HG02938 (cell line): Measurements from ENCODE around the gene ABI1.
A peak's percentile ranks its signal among the peaks of the same experiment; 100 is the strongest.

Experiments used
- ATAC-seq: cut with Tn5 transposase; IDR thresholded peaks from one replicate; pipeline ENCODE4 v1.9.1; 2021; ENCODE audit warnings: mild to moderate bottlenecking, moderate library complexity; ENCODE audit not compliant: unreplicated experiment

The ABI1 gene

DNA sequence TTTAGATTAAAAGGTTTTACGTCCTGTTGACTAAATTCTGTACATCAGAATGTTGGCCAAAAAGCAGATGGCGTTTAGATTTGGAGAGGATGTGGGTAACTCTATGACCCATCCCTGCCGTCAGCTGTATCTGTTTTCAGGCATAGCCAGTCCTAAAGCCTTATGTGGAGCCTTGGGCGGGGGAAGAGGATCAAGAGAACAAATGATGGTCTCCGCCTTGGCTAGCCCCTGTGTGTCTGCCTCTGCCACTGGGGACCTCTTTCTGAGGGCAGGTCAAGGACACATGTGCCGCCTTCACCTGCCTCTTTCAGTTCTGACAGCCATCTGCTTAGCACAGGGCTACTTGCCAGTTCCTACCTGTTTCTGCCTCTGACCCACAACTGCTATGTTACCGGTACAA, 139.2 kb downstream of the ABI1 start:
- ATAC-seq: no peak

DNA sequence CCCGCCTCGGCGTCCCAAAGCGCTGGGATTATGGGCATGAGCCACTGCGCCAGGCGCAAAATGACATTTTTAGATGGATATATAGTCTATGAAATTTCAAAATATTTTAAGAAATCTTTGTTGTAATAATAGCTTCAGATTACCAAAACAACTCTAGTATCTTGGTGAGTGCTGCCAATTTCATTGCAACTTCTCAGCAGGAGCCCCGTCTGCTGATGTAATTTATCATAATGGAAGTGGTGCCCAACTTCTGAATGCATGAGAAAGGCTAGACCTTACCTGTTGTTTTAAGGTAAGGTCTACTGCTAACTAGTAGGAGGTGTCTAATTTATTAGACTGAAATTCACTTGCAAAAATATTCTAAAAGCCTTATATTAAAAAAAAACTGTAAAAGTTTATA, 143.3 kb downstream of the ABI1 start:
- no peak for ATAC-seq

DNA sequence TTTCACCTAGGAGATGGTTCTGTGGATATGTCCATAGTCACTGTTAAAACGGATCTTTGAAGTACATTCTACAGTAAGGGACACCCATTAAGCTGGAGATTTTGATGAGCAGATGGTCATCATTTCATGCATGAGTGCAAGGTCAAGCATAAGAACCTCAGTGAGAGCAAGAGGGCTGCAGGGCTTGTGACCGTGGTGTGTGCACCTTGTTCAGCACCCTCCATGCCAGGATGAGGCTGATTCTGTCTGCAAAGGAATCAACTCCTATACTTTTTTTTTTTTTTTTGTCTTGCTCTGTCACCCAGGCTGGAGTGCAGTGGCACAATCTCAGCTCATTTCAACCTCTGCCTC, 145.6 kb downstream of the ABI1 start:
- ATAC-seq: no peak

DNA sequence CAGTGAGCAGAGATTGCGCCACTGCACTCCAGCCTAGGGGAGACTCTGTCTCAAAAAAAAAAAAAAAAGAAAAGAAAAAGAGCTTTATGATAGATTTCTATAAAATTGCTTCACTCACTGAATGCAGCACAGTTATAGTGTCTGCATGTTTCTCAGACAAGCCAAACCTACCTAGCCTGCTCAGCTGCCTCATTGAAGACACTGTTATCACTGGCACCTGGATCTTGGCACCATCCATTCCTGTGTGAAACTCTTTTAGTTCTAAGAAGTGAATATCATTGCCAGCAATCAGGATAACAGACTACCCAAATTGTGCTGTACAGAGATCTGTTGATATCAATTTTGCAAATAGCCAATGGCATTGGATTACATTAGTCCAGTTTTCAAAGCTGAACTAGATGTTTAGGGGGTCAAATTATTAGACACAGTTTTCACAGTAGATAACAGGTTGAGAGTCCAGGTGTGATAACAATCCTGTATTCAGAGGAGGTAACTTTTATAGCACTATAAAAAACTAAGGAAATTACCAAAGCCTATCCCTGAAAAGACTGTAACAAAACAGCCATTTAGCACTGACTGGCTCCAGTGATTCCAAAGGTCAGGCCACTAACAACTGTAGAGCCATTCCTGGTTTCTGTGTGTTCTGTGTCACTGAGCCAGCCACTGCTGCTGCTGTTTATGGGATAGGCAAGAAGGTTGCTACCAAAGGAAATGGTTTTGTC, 146.2 kb downstream of the ABI1 start:
- ATAC-seq: no peak

DNA sequence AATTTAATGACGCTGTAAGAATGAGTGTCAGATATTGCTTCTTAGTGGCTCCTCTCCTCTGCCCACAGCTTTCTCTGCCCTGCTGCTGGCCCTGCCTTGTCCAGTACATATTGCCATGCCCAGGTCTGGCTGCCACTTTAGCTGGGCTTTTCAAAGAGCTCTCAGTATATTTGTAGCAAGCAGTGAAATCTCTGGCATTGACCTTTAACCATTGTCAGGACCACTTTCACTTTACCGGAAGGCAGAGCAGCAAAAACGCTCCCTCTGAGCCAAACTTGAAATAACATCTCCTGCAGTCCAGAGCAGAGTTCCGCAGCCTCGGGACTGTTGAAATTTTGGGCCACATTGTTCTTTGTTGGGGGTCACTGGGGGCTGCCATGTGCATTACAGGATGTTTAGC, 149.4 kb downstream of the ABI1 start:
- no peak for ATAC-seq

DNA sequence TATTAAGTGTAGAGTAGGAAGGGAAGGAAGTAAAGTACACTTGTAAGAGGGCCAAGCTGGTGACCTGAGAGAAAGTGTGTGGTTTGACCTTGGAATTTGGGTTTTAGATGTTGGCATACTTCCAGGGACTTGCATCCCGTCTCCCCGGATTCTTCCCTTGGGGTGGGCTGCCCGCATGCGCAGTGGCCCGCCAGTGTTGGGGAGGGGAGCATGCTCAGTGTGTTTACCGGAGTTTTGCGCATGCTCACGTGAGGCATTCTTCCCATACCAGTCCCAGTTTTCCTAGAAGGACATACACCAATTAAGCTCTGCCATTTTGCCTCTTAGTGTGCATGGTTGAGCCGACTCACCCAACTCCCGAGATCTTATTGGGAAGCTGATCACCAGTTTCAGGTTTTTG, 153.8 kb downstream of the ABI1 start:
- ATAC-seq: no peak

DNA sequence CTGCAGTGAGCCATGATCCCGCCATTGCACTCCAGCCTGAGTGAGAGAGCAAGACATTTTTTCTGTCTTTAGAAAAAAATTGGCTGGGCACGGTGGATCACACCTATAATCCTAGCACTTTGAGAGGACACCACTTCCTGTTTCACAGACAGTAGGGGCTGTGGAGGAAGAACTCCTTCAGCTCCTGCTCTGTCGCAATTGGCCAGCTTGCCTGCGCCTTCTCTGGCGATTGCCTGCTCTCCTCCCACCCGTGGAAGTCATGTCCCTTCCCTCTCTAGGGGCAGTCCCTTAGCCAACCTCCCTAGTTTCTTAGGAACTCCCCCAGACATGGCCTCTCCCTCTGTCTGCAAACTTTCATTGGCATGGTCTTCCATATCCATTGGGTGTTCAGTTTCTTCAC, 154.6 kb downstream of the ABI1 start:
- no peak for ATAC-seq

DNA sequence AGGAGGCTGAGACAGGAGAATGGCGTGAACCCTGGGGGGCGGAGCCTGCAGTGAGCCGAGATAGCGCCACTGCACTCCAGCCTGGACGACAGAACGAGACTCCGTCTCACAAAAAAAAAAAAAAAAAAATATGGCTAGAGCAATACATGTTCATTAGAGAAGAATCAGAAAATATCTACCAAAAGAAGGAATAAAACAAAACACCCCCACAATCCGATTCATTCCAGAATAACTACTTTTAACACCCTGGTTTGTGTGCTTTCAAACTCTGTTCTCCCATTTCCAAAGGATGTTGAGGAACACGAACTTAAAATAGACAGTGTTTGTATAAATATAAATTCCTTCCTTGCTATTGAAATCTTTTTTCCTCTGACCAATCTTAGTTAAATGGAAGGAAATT, 156.8 kb downstream of the ABI1 start:
- ATAC-seq: no peak

DNA sequence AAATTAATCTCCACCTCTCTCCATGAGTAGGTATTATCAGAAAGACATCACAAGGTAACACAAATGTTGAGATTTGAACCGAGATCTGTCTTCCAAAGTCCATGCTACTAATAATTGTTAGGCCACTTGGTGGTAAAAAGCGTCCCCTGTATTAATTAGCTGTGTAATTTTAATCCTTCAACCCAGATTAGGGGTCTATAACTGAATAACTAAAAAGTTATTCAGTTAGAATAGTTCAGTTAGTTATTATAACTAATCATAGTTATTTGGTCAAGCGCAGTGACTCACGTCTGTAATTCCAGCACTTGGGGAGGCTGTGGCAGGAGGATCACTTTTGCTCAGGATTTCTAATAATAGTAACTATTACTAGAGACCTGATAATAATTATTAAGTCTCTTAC, 157.7 kb downstream of the ABI1 start:
- no peak for ATAC-seq

DNA sequence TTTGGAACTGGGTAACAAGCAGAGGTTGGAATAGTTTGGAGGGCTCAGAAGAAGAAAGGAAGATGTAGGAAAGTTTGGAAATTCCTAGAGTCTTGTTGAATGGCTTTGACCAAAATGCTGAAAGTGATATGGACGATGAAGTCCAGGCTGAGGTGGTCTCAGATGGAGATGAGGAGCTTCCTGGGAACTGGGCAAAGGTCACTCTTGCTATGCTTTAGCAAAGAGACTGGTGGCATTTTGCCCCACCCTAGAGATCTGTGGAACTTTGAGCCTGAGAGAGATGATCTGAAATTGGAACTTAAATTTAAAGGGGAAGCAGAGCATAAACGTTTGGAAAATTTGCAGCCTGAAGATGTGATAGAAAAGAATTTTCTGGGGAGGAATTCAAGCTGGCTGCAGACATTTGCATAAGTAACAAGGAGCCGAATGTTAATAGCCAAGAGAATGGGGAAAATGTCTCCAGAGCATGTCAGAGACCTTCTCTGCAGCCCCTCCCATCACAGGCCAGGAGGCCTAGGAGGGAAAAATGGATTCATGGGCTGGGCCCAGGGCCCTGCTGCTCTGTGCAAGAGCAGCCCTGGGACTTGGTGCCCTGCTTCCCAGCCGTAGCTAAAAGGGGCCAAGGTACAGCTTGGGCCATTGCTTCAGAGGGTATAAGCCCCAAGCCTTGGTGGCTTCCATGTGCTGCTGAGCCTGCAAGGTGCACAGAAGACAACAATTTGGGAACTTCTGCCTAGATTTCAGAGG, 159.7 kb downstream of the ABI1 start:
- ATAC-seq: no peak

DNA sequence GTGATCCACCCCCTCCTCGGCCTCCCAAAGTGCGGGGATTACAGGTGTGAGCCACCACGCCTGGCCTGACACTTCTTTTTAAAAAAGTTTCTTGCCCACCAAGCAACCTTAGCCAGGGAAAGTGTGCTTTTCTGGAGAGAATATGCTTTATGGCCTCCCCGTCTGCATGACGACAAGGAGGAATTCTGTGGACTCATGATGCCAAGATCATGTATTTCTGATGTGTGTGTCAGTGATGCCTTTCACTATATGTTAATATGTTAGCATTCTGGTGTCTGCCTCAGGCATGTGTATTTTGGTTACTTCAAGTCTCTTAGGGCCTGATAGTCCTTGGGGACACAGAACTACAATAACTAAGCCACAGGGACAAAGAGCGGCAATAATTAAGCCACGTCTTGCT, 161.1 kb downstream of the ABI1 start:
- no peak for ATAC-seq

DNA sequence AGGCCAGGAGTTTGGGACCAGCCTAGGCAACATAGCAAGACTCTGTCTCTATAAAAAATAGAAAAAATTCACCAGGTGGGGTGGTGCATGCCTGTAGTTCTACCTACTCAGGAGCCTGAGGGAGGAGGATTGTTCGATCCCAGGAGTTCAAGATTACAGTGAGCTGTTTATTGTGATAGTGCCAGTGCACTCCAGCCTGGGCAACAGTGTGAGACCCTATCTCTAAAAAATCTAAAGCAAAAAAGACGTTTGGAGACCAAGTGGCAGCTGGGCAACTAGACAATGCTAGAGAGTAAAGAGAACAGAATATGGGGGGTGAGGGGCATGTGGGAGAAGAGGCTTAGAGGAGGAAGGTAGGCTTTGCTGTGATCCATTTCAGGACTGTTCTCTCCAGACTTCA, 161.8 kb downstream of the ABI1 start:
- no peak for ATAC-seq

DNA sequence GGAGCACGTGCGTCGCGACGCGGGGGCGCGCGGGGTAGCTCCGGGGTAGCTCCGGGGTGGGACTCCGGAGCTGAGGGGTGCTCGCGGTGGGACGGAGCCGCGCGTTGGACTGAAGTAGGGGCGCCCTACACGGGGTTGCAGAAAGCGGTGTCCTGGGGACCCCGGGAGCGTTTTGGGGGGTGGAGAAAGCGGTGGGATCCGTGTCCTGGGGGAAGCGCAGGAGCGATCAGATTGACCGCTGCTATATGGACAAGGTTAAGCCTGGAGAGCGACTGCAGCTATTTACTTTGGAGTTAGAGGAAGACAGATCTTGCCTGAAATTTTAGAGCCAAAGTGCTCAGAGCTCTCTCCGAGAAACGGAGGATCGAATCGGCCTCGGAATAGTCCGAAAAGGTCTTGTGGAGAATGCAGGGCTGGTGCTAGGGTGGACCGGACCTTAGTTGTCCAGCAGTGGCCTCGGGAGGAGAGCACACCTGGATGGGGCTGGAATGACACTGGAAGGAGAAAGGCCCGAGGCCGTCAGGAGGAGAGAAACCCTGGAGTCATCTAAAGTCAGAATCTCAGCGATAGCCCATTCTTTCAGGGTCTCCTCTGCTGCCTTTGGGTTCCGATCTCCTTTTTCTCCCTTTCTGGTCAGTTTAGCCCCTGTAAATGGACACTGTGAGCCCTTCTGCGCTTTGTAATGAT, 162.7 kb downstream of the ABI1 start:
- ATAC-seq: no peak

DNA sequence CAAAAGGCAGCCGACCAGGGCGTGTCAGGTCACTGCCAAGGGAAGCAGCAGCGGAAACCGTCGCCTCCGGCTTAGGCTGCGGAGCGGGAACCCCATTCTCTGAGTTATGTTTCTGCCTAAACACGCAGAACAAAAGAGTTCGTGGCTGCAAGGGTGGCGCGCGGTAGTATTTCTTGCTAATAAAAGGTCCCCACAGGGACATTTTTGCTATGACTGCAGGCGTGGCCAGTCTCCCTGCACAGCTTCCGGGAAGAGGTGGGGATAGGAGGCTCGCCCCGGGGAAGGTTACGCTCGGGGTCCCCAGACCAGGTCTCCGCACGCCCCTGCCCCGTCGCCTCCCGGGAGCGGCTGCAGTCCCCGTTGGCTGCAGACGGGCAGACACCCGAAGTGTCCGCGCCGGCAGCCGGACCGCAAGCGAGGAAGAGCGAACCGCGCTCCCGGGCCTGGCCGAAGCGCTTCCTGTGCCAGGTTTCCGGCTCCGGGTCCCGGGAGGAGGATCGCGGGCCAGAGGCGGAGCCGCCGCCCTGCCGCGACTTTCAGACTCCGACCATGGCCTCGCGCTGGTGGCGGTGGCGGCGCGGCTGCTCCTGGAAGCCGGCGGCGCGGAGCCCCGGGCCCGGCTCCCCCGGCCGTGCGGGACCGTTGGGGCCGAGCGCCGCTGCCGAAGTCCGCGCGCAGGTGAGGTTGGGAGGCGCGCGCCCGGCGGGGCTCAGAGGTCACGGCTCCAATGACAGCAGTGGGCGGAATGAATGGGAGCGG, 163.4 kb downstream of the ABI1 start, which contains the start of gene PDSS1:
Gene PDSS1, plus strand, starts transcription at position 539 of the 759 bp plus-strand sequence. Its CDS starts 11 bp downstream, at position 550.
- ATAC-seq: peak; percentile 82

DNA sequence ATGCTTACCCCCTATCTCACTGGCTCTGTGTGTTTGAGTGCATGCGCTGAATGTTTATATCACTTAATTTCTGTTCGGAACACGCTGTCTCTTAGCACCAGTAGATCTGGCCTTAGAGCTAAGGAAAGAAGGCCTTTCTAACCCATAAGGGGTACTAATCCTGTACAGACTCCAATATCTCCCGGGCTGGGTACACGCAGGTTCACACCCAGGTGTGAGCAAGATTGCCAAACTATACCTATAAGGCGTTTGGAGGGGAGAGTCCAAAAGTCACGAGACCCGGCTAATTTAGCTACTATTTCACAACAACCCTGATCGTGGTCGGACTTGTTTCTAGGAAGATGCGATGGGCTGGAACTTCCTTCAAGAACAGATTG, 164.0 kb downstream of the ABI1 start:
- no peak for ATAC-seq
